IgD-negative memory B cell (primary cell): Measurements from ENCODE around the gene LCE1F. TPM values are rescaled to one million over a fixed set of nuclear protein-coding genes. Genes with fewer than 3 reads are reported as not detected.

Experiments
- H3K27ac Mint-ChIP-seq, 3 donors: one replicate each; pipeline ENCODE4 v1.8.0; 2020 to 2022; ENCODE audit warnings: mild to moderate bottlenecking in 3 of 3, mixed read lengths in 3 of 3, moderate library complexity in 1 of 3
- H3K27me3 Mint-ChIP-seq: one replicate; pipeline ENCODE4 v1.8.0; 2021; ENCODE audit warnings: mixed read lengths
- H3K36me3 Mint-ChIP-seq: one replicate; pipeline ENCODE4 v1.8.0; 2020; ENCODE audit warnings: mild to moderate bottlenecking, mixed read lengths
- H3K4me1 Mint-ChIP-seq, 3 donors: one replicate each; pipeline ENCODE4 v1.8.0; 2020 to 2022; ENCODE audit warnings: mixed read lengths in 3 of 3, mild to moderate bottlenecking in 1 of 3
- H3K4me3 Mint-ChIP-seq, 4 donors: one replicate each; pipeline ENCODE4 v1.8.0; 2020 to 2022; ENCODE audit warnings: mild to moderate bottlenecking in 4 of 4, mixed read lengths in 4 of 4, moderate library complexity in 3 of 4
- H3K9me3 Mint-ChIP-seq, 3 donors: one replicate each; pipeline ENCODE4 v1.8.0; 2020 to 2021; ENCODE audit warnings: mixed read lengths in 3 of 3, mild to moderate bottlenecking in 1 of 3
- polyA plus RNA-seq: library from polyadenylated mRNA; unstranded; fragments of 300-500 nt; fragmentation: Illumina TruSeq; gene quantifications from one replicate; pipeline ENCODE4 v1.2.3, GENCODE V29; 2021

LCE1F gene
- polyA plus RNA-seq, result not detected

- H3K36me3 Mint-ChIP-seq, result peaks cover 2% of the 10 kb centered on the region
- peaks cover 0 to 4% (median 4%) of the 10 kb centered on the region in 3 donors for H3K9me3 Mint-ChIP-seq
- peaks cover 7% of the 10 kb centered on the region for H3K27me3 Mint-ChIP-seq
- H3K27ac Mint-ChIP-seq, result peak within 1 kb of the TSS in 1 of 3 donors; percentile 28
- H3K4me3 Mint-ChIP-seq, result no peak within 1 kb of the TSS
- peaks cover 0 to 2% (median 0%) of the 10 kb centered on the region in 3 donors for H3K4me1 Mint-ChIP-seq
Measured at GRCh38 chr1:152774875-152775274, at the start of gene LCE1F. Gene LCE1F (plus strand): TSS chr1:152775140. CDS start chr1:152776372, 1,232 bp downstream.

GRCh38 chr1:152725261-152725660, 49.7 kb upstream of the LCE1F start:
- peaks cover 11% of the 10 kb centered on the region for H3K27me3 Mint-ChIP-seq
- H3K4me1 Mint-ChIP-seq, result no peaks in the 10 kb centered on the region
- peaks cover 0 to 3% (median 0%) of the 10 kb centered on the region in 3 donors for H3K9me3 Mint-ChIP-seq
- no peaks in the 10 kb centered on the region for H3K36me3 Mint-ChIP-seq
- no peak overlapping the region for H3K4me3 Mint-ChIP-seq
- no peak overlapping the region for H3K27ac Mint-ChIP-seq

- H3K4me1 Mint-ChIP-seq, result no peaks in the 10 kb centered on the region
- no peak overlapping the region for H3K27ac Mint-ChIP-seq
- no peaks in the 10 kb centered on the region for H3K36me3 Mint-ChIP-seq
- peaks cover 7% of the 10 kb centered on the region for H3K27me3 Mint-ChIP-seq
- no peaks in the 10 kb centered on the region for H3K9me3 Mint-ChIP-seq
- no peak overlapping the region for H3K4me3 Mint-ChIP-seq
Measured at GRCh38 chr1:152728986-152729385, 46.0 kb upstream of the LCE1F start.

GRCh38 chr1:152735648-152736047, 39.3 kb upstream of the LCE1F start:
- H3K4me1 Mint-ChIP-seq, result no peaks in the 10 kb centered on the region
- no peak overlapping the region for H3K27ac Mint-ChIP-seq
- no peaks in the 10 kb centered on the region for H3K9me3 Mint-ChIP-seq
- H3K4me3 Mint-ChIP-seq, result no peak overlapping the region
- H3K27me3 Mint-ChIP-seq, result peaks cover 8% of the 10 kb centered on the region
- H3K36me3 Mint-ChIP-seq, result peaks cover 4% of the 10 kb centered on the region

GRCh38 chr1:152737997-152738396, 36.9 kb upstream of the LCE1F start:
- Mint-ChIP-seq H3K4me1 (no peaks in the 10 kb centered on the region), H3K27ac (no peak overlapping the region), H3K27me3 (peaks cover 11% of the 10 kb centered on the region), H3K4me3 (no peak overlapping the region), H3K36me3 (peaks cover 4% of the 10 kb centered on the region), H3K9me3 (no peaks in the 10 kb centered on the region)

- Mint-ChIP-seq H3K36me3 (peaks cover 4% of the 10 kb centered on the region), H3K27me3 (peaks cover 13% of the 10 kb centered on the region), H3K4me3 (no peak overlapping the region), H3K4me1 (no peaks in the 10 kb centered on the region), H3K27ac (no peak overlapping the region), H3K9me3 (no peaks in the 10 kb centered on the region)
Measured at GRCh38 chr1:152739841-152740240, 35.1 kb upstream of the LCE1F start.

GRCh38 chr1:152741656-152742055, 33.3 kb upstream of the LCE1F start:
- Mint-ChIP-seq H3K9me3 (peaks cover 0 to 3% (median 0%) of the 10 kb centered on the region in 3 donors), H3K36me3 (peaks cover 2% of the 10 kb centered on the region), H3K27me3 (peaks cover 9% of the 10 kb centered on the region), H3K4me3 (no peak overlapping the region), H3K4me1 (no peaks in the 10 kb centered on the region), H3K27ac (no peak overlapping the region)

GRCh38 chr1:152743371-152744145, 31.4 kb upstream of the LCE1F start:
- Mint-ChIP-seq H3K4me3 (no peak overlapping the region), H3K4me1 (no peaks in the 10 kb centered on the region), H3K36me3 (peaks cover 2% of the 10 kb centered on the region), H3K9me3 (peaks cover 0 to 3% (median 0%) of the 10 kb centered on the region in 3 donors), H3K27me3 (peaks cover 8% of the 10 kb centered on the region), H3K27ac (no peak overlapping the region)

- no peaks in the 10 kb centered on the region for H3K36me3 Mint-ChIP-seq
- peak overlapping the region in 1 of 3 donors; percentile 57 for H3K27ac Mint-ChIP-seq
- H3K9me3 Mint-ChIP-seq, result peaks cover 0 to 3% (median 2%) of the 10 kb centered on the region in 3 donors
- no peaks in the 10 kb centered on the region for H3K4me1 Mint-ChIP-seq
- no peak overlapping the region for H3K4me3 Mint-ChIP-seq
- peaks cover 13% of the 10 kb centered on the region for H3K27me3 Mint-ChIP-seq
Measured at GRCh38 chr1:152745289-152745704, 29.6 kb upstream of the LCE1F start.

GRCh38 chr1:152745765-152746444, 29.0 kb upstream of the LCE1F start:
- peak overlapping the region in 1 of 3 donors; percentile 57 for H3K27ac Mint-ChIP-seq
- H3K4me3 Mint-ChIP-seq, result no peak overlapping the region
- H3K4me1 Mint-ChIP-seq, result no peaks in the 10 kb centered on the region
- no peaks in the 10 kb centered on the region for H3K36me3 Mint-ChIP-seq
- H3K27me3 Mint-ChIP-seq, result peaks cover 16% of the 10 kb centered on the region
- H3K9me3 Mint-ChIP-seq, result peaks cover 0 to 3% (median 2%) of the 10 kb centered on the region in 3 donors

- no peaks in the 10 kb centered on the region for H3K36me3 Mint-ChIP-seq
- H3K4me3 Mint-ChIP-seq, result no peak overlapping the region
- H3K27me3 Mint-ChIP-seq, result peaks cover 13% of the 10 kb centered on the region
- H3K27ac Mint-ChIP-seq, result no peak overlapping the region
- peaks cover 0 to 3% (median 2%) of the 10 kb centered on the region in 3 donors for H3K9me3 Mint-ChIP-seq
- H3K4me1 Mint-ChIP-seq, result no peaks in the 10 kb centered on the region
Measured at GRCh38 chr1:152747831-152748230, 27.1 kb upstream of the LCE1F start.

GRCh38 chr1:152752225-152752624, 22.7 kb upstream of the LCE1F start:
- Mint-ChIP-seq H3K4me3 (no peak overlapping the region), H3K27ac (no peak overlapping the region), H3K27me3 (peaks cover 11% of the 10 kb centered on the region), H3K36me3 (no peaks in the 10 kb centered on the region), H3K4me1 (no peaks in the 10 kb centered on the region), H3K9me3 (peaks cover 2 to 6% (median 5%) of the 10 kb centered on the region in 3 donors)

- Mint-ChIP-seq H3K27me3 (peaks cover 11% of the 10 kb centered on the region), H3K4me3 (no peak overlapping the region)
Measured at GRCh38 chr1:152753586-152753985, 21.4 kb upstream of the LCE1F start.

GRCh38 chr1:152756872-152757271, 18.1 kb upstream of the LCE1F start:
- Mint-ChIP-seq H3K27ac (no peak overlapping the region), H3K4me3 (no peak overlapping the region), H3K9me3 (peaks cover 2 to 5% (median 4%) of the 10 kb centered on the region in 3 donors), H3K27me3 (peaks cover 7% of the 10 kb centered on the region), H3K36me3 (no peaks in the 10 kb centered on the region), H3K4me1 (no peaks in the 10 kb centered on the region)

More at GRCh38 chr1:152753586-152753985, 21.4 kb upstream of the LCE1F start:
- no peaks in the 10 kb centered on the region for H3K4me1 Mint-ChIP-seq
- H3K9me3 Mint-ChIP-seq, result peaks cover 2 to 6% (median 5%) of the 10 kb centered on the region in 3 donors
- no peaks in the 10 kb centered on the region for H3K36me3 Mint-ChIP-seq
- no peak overlapping the region for H3K27ac Mint-ChIP-seq

GRCh38 chr1:152757747-152758146, 17.2 kb upstream of the LCE1F start, which contains the start of gene KPRP:
Gene KPRP (plus strand): TSS chr1:152758025. CDS start chr1:152759589, 1,564 bp downstream.
- peaks cover 7% of the 10 kb centered on the region for H3K27me3 Mint-ChIP-seq
- H3K4me3 Mint-ChIP-seq, result no peak within 1 kb of the TSS
- H3K27ac Mint-ChIP-seq, result no peak within 1 kb of the TSS
- H3K9me3 Mint-ChIP-seq, result peaks cover 2 to 5% (median 4%) of the 10 kb centered on the region in 3 donors
- H3K4me1 Mint-ChIP-seq, result no peaks in the 10 kb centered on the region
- no peaks in the 10 kb centered on the region for H3K36me3 Mint-ChIP-seq
